ENCODE data around the gene NAT9.

GRCh38 chr17:74729368-74729767 is 46.8 kb downstream of the NAT9 start:
- TF ChIP-seq CTCF (conservative IDR thresholded peaks at IDR 0.05) (no peak), ZFX (IDR thresholded peaks at IDR 0.05) (no peak)
